AG09309 (cell line): Measurements from ENCODE around the gene TXNRD1.
"Not testable (repeated sequence)": the region's sequence is repeated elsewhere in the genome, so short reads cannot be mapped to it uniquely, and the experiment has no call there.

ENCODE experiments used
- DNase-seq: peaks from one replicate; pipeline ENCODE4 v3.0.0-alpha.2; 2010; ENCODE audit warnings: low read depth
- H3K4me3 ChIP-seq: 2 replicates; pipeline ENCODE4 v1.5.1; 2011; ENCODE audit warnings: mild to moderate bottlenecking, low read depth, low read length, moderate library complexity; ENCODE audit not compliant: control insufficient read depth
- CTCF ChIP-seq: IDR thresholded peaks from 2 replicates; pipeline ENCODE4 v1.5.1; 2011; ENCODE audit warnings: mild to moderate bottlenecking, low read depth, low read length, inconsistent platforms; ENCODE audit not compliant: insufficient read depth, control insufficient read depth; ENCODE audit errors: missing control alignments

TXNRD1 gene

DNA sequence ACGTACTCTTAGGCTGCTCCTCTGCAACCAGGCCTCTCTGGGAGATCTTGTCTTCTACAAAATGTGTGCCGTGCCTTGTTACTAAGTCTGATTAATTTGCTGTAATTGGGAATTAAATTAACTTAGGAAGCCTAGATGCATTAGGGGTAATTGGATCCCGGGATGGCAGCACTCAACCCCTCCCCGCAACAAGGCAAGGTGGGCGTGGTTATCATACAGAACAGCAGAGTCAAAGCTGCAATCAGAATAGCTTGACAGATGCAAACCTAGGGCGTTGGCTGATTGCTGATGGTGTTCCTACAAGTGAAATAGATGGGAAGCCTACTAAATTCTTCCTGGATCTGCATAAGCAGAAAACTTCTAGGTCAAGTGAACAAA, 43.0 kb upstream of the TXNRD1 start:
- no peak overlapping the region for H3K4me3 ChIP-seq
- no peak for TF ChIP-seq CTCF
- no peak for DNase-seq

- not testable (repeated sequence) for DNase-seq
Observed at GRCh38 chr12:104173804-104174203, 41.8 kb upstream of the TXNRD1 start.

GRCh38 chr12:104175726-104176247, 39.8 kb upstream of the TXNRD1 start:
- no peak for DNase-seq
- H3K4me3 ChIP-seq, result no peak overlapping the region

More at GRCh38 chr12:104173804-104174203, 41.8 kb upstream of the TXNRD1 start:
- not testable (repeated sequence) for H3K4me3 ChIP-seq

DNA sequence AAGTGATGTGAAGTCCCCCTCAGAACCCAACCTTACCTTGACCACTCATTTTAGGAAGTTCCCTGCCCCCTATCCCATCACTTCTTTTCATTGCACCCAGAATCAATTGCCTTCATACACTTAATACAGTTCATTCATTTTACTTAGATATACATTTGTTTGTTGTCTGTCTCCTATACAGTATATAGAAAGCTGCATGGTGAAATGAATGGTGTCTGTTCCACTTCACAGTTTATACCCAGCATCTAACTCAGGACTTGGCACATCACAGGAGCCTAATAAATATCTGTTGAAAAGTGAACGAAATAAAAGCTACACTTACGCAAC, 38.3 kb upstream of the TXNRD1 start:
- H3K4me3 ChIP-seq, result no peak overlapping the region
- no peak for DNase-seq
- no peak for TF ChIP-seq CTCF

More at GRCh38 chr12:104175726-104176247, 39.8 kb upstream of the TXNRD1 start:
- TF ChIP-seq CTCF, result no peak

DNA sequence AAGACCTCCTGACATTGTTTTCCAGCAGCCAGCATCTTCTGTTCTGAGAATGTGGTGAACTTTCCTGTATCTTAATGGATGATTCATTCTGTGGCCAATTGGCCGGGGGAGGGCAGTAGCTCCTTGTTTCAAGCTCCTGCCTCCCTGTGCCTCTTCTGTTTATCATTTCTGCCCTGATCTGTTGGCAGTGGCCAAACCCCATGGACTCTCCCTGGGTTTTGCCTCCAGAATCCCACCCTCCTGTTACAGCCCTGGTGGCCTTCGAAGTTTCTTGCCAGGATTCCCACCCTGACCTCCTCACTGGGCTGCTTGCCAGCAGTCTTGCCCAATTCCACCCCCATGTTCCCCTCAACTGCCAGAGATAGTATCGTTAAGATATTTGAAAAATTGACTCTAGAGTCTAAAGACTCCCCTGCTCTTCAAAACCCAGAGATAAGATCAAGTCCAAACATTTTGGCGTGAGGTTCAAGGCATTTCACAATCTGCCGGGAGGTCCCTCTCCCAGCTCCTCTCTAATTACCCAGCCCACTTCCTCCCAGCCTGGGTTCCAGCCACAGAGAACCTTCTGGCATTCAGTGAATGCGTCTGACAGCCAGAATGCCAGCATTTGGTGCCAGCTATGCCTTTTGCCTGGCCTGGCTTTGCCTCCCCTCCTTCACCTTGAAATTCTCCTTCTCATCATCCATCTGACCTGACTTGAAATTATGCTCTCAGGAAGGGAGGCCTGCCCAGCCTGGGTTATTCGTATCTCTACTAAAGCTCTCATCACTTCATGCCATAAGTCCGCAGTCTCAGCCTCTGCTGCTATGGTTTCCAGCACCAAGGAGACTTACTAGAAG, 37.7 kb upstream of the TXNRD1 start:
- TF ChIP-seq CTCF, result peak; percentile 40
- H3K4me3 ChIP-seq, result no peak overlapping the region
- peak; percentile 99 for DNase-seq

- no peak for DNase-seq
- no peak overlapping the region for H3K4me3 ChIP-seq
- no peak for TF ChIP-seq CTCF
Observed at GRCh38 chr12:104180374-104180773, 35.2 kb upstream of the TXNRD1 start.

DNA sequence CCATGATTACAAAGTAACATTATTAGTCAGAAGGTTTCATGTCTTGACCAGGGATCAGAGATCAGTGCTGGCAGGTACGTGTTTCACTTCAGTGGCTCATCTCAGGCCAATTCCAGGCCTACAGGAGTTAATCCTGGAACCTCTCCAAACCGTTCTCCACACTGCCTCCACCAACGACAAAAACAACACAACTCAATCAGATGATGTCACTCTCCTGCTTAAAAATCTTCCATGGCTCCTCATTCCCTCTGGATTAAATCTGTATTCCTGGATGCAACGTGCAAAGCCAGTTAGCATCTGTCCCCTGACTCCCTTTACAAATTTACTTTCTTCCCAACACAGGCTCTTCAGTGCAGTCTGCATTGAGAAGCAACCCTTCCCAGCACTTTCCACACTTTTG, 34.3 kb upstream of the TXNRD1 start:
- DNase-seq, result no peak
- TF ChIP-seq CTCF, result no peak
- H3K4me3 ChIP-seq, result no peak overlapping the region
